ENCODE data around the gene VWA8. TPM values are rescaled to one million over a fixed set of nuclear protein-coding genes. Genes with fewer than 3 reads are reported as not detected.

The VWA8 gene
- total and polyA plus RNA-seq, 2 of the 13 experiments (the other 11 are each of a cell fraction or from before 2014, with no cell fraction given) = 9.1 to 17.3 TPM

GRCh38 chr13:41660411-41660810 lies 300.5 kb downstream of the VWA8 start:
- BruUV-seq (replicated peaks) = no TSS peak
- Histone ChIP-seq H3K9ac (ENCODE audit: insufficient read depth, low read depth, low read length) (no peak overlapping the region), H4K20me1 (ENCODE audit: insufficient read depth, low read length) (no peaks in the 10 kb centered on the region), H3K27me3 (ENCODE audit: control insufficient read depth in 1 of 2, insufficient read depth in 2 of 2, low read length in 2 of 2) (no peaks in the 10 kb centered on the region), H3K36me3 (replicated peaks in 1 of 2; ENCODE audit: control insufficient read depth in 1 of 2, insufficient read depth in 2 of 2, low read length in 2 of 2) (peaks cover 0 to 5% of the 10 kb centered on the region in 2 experiments; a peak in 1 of 5 replicates), H3K4me1 (ENCODE audit: insufficient read depth, low read length) (no peaks in the 10 kb centered on the region), H2AFZ (ENCODE audit: low read length) (no peak overlapping the region), H3K9me3 (ENCODE audit: low read length) (no peaks in the 10 kb centered on the region), H3K27ac (ENCODE audit: extremely low read length, insufficient read depth, low read length) (no peak overlapping the region), H3K79me2 (ENCODE audit: insufficient read depth, low read length) (no peaks in the 10 kb centered on the region), H3K4me3 (replicated peaks in 1 of 3; ENCODE audit: insufficient read depth in 1 of 3, low read depth in 2 of 3, low read length in 3 of 3) (no peak overlapping the region), H3K4me2 (ENCODE audit: low read depth, low read length) (no peak overlapping the region)
- WGBS (ENCODE audit: low lambda C conversion rate) = 95% methylated on average over 2 of the region's 2 CpGs
- no peak for ATAC-seq
- POLR2A ChIA-PET = no interaction called here
- in situ Hi-C loops (cut with HindIII; ENCODE audit: extremely low pct_ligation_motif_present, low pct_unique_long_range_greater_than_20kb) = no loop called here
- TF ChIP-seq ZNF556 (CRISPR knock-in tag; IDR thresholded peaks at IDR 0.05; ENCODE audit: borderline replicate concordance) (no peak), NPAS2 (CRISPR knock-in tag; IDR thresholded peaks at IDR 0.05; ENCODE audit: borderline replicate concordance) (no peak), ZNF414 (CRISPR knock-in tag; IDR thresholded peaks at IDR 0.05) (no peak), ZNF576 (CRISPR knock-in tag; IDR thresholded peaks at IDR 0.05) (no peak), ZNF691 (CRISPR knock-in tag; IDR thresholded peaks at IDR 0.05; ENCODE audit: borderline replicate concordance, low read depth) (no peak), CHD2 (IDR thresholded peaks at IDR 0.05; ENCODE audit: low read depth, low read length) (no peak), HDAC1 (CRISPR knock-in tag; IDR thresholded peaks at IDR 0.05) (no peak), GATA4 (IDR thresholded peaks at IDR 0.05; ENCODE audit: borderline replicate concordance, low read depth) (no peak), ZNF160 (CRISPR knock-in tag; IDR thresholded peaks at IDR 0.05) (no peak), STAT5B (CRISPR knock-in tag; IDR thresholded peaks at IDR 0.05) (no peak), MTA3 (CRISPR knock-in tag; IDR thresholded peaks at IDR 0.05) (no peak), SATB2 (CRISPR knock-in tag; IDR thresholded peaks at IDR 0.05) (no peak)
- TF ChIP-seq, protein P1, sequence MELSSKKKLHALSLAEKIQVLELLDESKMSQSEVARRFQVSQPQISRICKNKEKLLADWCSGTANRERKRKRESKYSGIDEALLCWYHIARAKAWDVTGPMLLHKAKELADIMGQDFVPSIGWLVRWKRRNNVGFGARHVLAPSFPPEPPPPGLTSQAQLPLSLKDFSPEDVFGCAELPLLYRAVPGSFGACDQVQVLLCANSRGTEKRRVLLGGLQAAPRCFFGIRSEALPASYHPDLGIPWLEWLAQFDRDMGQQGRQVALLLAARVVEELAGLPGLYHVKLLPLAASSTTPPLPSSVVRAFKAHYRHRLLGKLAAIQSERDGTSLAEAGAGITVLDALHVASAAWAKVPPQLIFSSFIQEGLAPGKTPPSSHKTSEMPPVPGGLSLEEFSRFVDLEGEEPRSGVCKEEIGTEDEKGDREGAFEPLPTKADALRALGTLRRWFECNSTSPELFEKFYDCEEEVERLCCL (CRISPR knock-in tag; IDR thresholded peaks at IDR 0.05; ENCODE audit: borderline replicate concordance) = no peak
- TF ChIP-seq, protein P2, sequence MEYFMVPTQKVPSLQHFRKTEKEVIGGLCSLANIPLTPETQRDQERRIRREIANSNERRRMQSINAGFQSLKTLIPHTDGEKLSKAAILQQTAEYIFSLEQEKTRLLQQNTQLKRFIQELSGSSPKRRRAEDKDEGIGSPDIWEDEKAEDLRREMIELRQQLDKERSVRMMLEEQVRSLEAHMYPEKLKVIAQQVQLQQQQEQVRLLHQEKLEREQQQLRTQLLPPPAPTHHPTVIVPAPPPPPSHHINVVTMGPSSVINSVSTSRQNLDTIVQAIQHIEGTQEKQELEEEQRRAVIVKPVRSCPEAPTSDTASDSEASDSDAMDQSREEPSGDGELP (IDR thresholded peaks at IDR 0.05; ENCODE audit: borderline replicate concordance, low read depth) = no peak
- CTCF ChIA-PET (ENCODE audit: low intra/inter-chr PET ratio, low total read pairs) = no interaction called here
- DNase-seq (ENCODE audit: low spot score) = no peak
- FAIRE-seq = no peak
- intact Hi-C loops (cut with micrococcal nuclease; ENCODE audit: unreplicated experiment) = no loop called here
